ENCODE results near the gene CLN6.

The CLN6 gene

DNA sequence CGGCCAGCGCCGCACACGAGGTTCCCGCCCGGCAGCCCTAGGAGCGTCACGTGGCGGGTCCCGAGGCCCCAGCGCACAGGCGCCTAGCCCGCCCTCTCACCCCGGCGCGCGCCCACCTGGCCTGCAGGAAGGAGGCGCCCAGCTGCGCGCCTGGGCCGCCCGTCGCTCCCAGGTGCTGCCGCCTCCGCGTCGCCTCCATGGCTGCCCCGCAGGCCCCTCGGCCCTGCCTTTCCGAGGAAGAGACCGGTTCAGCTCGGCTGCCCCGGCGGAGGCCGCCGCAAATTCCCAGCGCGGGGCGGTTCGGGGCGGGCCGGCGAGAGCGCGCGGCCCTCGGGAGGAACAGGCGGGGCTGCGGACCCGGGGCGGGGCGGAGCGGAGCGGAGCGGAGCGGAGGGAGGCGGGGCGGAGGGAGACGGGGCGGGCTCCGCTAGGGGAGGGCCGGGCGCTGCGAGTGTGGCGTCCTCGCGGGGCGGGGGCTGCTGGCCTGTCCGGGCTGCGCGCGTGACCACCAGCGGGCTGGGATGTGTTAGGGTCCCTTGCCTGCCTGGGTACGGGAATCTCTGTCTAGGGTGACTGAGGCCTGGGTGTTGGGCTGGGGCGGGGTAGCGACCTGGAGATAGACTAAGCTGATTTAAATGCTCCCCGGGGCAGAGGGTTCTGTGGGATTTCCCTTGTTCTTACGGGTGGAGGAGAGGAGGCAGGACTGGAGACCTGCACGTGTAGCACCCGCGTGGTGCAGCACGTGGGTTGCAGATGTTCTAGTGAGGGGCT is at the start of gene CLN6:
Gene CLN6, minus strand, starts transcription at position 343 of the 771 bp plus-strand sequence. Its CDS starts 144 bp downstream, at position 199.
- peak; percentile 99 for DNase-seq (ENCODE audit: low spot score)

DNA sequence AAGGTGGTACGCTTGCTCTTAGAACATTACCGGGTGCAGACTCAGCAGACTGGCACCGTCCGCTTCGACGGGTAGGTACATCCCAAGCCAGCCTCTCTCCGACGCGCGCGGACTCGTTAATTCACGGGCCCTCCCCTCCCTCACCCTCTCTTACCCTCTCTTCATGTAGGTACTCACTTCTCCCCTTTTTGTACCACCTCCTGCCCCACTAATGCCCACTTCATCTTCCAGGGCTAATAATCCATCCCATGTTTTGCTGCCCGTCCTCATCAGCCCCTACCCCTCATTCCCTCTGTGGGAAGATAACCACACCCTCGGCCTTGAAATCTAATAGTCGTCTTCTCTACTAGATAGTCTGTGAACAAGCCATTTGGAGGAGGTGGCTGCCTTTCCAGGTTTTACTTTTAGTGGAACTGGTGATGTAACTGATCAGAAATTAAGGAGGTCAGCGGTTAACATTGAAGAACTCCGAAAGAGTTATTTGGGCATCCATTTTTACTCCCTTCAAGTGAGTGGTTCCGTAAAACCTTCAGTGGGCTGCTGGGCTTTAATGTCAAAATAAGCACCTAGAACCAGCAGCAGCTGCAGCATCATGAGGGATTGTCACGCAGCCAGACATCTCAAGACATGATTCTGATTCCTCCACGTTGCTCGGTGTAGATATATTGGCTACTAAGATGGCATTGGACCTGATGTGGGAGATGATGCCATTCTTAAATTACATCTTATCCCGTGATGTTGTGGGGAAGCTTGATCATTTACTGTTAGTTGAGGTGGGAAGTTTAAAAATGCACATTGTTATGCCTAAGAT is 49.3 kb upstream of the CLN6 start:
- no peak for DNase-seq (ENCODE audit: low spot score)

DNA sequence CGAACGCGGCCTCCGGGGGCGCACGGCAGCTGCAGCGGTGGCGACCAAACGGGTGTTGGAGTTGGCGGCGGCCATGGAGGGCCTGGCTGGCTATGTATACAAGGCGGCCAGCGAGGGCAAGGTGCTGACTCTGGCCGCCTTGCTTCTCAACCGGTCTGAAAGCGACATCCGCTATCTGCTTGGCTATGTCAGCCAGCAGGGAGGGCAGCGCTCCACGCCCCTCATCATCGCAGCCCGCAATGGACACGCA is 48.7 kb upstream of the CLN6 start:
- DNase-seq (ENCODE audit: low spot score) = no peak

DNA sequence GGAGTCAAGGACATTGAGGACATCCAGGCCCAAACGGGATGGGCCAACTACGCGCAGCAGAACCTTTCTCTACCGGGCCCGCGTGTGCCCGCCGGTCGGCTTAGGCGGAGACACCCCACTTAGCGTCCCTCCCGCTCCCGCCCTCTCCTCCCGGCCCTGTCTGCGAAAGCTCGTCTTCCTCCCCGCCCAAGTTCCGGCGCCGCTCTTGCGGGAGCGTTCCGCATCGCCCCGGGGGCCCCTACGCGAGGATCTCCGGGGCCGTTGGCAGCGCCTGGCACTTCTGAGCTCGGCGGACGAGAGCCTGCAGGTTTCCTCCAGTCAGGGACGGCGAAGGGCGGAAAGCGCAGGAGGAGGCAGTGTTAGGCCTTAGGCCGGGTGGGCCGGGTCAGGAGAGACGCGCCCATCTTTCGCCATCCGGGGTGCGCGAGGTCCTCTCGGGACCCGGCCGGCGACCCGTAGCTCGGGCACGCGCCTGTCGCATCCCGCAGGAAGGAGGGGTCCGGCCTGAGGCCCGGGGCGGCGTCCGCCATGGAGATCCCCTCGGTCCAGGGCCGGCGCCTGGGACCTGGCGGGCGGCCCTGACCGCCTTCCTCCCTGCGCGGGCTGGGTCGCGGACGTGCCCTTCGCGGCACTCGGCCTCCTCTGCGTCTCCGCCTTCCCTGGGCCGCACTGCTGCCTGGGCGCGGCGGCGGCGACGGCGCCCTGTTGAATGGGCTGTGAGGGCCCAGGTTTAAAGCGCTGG is 48.2 kb upstream of the CLN6 start, which contains the start of gene FEM1B:
Gene FEM1B, plus strand, starts transcription at position 143 of the 742 bp plus-strand sequence. CDS start 673 bp downstream, outside the sequence.
- peak; percentile 92 for DNase-seq (ENCODE audit: low spot score)

DNA sequence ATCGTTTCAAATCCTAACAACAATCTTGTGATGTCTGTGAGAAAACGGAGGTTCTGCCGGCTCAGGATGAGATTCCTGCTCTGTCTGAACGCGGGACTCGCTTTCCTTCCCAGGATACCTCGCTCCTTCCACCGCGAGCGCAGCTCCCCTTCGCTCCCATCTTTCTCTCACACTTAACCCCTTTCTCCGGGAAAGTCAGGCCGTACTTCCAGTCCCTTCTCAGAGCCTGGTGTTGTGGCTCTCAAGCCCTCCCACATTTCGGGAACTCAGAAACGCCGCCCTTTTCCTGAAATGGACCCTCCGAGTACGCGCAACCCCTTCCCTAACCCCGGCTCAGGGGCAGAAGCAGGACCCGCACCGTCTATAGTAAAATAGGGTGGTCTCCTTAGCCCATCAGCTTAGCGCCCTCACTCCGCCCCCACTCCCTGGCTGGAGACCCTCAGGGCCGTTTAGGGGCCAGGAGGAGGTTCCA is 47.6 kb upstream of the CLN6 start:
- DNase-seq (ENCODE audit: low spot score) = peak; percentile 36

DNA sequence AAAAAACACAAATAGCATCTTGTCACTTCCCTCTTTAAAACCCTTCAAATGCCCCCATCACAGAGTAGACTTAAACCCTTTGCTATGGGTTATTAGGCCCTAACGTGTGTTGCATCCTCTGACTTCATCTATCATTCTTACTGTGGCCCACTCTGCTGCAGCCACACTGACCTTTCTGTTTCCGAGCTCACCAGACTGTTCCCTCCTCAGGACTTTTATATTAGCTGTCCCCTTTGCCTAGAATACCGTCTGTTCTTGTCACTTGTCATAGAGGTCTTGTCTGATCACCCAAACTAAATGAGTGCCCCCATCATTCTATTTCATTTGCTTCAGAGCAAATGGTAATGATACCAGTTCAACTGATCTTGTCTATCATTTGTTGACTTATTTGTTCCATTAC is 47.1 kb upstream of the CLN6 start:
- no peak for DNase-seq (ENCODE audit: low spot score)

DNA sequence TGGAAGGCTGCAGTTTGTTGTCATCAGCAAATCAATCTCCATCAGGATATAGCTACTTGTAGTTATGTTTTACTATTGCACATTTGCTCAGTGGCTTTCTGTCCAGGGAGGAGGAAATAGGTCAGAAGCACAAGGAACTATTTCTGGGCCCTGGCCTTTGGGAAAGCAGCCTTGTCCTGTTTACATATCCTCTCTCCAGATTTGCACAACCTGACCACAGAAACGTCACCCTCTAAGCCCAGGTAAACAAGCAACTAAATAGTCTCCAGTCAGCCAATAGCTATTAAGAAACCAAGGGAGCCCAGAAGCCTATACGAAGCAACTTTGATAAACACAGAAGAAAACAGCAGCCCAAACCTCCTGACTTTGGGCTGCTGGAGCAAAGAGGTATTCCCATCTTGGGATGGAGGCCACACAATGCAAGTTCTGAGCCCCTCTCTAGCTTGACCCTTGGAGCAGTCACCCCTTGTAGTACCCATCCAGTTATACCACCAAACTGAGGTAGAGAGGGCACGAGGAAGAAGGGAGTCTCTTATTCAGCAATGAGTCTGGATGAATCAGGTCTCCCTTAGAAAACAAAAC is 45.7 kb upstream of the CLN6 start:
- DNase-seq (ENCODE audit: low spot score) = no peak

DNA sequence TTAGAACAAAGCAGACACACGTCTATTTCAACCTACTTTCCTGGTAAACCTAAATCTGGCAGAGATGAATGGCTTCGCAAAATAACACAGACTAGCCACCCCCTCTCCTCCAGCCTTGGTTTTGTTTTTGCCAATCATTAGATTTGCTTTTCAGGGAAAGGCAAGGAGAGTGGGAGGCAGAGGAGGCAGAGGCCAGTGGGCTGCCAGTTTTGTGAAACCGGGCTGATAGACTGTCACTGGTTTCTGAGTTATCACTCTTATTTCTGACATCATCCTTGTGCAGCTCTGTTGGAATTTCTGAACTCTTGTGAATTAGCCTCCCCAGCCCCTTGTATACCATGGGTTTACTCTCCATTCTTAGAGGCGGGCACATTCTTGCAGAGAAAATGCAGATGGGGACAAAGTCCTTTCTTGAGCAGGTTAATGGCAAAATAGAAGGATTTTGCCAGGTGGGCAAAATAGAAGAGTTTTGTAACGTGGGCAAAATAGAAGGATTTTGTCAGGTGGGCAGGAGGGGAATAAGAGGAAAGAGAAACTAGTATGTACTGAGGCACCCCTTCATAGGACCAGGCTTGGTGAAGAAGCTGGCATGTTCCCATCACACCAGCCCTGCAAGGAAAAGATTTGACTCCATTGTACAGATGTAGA is 44.8 kb upstream of the CLN6 start:
- no peak for DNase-seq (ENCODE audit: low spot score)

DNA sequence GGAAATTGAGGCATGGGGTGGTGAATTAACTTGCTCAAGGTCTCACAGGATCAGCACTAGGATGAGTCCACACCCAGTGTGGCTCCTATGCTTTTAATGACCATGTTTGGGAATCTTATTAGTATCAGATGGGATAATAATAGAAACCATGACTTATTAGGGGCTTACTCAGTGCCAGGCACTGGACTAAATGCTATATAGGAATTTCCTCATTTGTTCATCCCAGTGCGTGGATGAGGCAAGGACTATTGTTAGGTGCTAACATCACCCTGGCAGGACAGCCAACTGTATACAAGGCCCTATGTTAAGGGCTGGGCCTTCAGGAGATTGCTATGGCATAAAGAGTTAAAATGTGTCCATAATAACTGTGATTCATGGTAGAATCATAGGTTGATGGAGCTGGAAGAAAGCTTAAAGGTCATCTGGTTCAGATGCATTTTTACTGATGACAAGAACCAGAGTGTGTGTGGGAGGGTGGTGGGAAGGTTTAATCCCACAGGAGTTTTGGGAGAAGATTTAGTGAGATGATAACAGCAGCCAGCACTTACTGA is 43.3 kb upstream of the CLN6 start:
- peak; percentile 31 for DNase-seq (ENCODE audit: low spot score)

DNA sequence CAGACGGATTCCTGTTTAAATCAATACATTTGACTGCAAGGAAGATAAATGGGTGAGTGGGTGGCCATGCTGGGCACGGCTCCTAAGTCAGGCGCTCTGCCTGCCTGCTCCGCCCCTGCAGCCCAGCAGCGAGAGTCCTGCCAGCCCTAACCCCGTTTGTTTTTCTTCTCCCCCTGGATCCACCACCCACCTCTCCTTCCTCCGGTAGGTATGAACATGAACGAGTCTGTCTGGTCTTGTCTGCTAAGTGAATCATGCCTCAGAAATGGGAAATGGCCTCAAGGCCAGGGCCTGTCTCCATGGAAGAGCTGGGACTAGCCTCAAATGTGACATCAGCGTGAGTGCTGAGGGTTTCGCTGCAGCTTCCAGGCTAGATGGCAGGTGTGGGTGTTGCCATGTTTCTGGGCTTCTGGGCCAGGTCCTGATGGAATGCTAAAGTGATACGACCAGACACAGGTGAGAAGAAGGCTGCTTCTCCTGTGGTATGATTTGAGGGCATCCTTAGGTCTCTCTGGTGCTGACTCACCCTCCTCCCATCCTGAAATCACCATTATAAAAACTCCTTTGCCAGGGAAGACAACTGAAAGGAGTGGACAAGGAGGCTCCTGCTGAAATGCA is 42.4 kb upstream of the CLN6 start:
- peak; percentile 70 for DNase-seq (ENCODE audit: low spot score)

DNA sequence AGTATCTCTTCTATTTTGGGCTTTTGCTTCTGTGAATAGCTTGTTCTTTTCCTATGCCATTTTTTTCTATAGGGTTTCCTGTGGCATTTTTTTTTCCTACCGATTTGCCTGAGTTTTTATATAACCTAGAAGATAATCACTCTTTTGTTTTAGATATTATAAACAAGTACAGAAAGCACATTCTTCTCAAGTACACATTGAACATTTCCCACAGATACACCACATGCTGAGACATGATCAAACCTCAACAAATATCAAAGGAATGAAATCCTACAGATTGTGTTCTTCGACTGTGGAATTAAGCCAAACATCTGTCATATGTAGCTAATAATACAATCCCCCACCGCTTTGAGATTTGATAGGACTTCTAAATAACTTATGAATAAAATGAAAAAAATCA is 38.9 kb upstream of the CLN6 start:
- DNase-seq (ENCODE audit: low spot score) = no peak

DNA sequence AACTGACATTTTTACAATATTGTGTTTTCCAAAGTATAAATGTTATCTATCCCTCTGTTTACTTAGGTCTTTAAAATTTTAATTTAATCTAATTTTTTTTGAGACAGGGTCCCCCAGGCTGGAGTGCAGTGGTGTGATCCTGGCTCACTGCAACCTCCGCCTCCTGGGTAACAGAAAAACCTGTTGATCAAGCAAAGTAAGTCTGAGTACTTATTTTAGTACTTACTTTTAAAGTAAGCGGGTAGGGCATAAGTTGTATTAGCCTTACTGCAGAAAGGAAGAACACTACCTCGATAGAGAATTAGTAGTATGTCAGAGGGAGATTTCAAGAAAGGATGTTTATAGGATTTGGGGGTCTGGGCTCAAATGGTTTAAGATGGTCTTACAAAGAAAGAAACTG is 36.1 kb upstream of the CLN6 start:
- no peak for DNase-seq (ENCODE audit: low spot score)

DNA sequence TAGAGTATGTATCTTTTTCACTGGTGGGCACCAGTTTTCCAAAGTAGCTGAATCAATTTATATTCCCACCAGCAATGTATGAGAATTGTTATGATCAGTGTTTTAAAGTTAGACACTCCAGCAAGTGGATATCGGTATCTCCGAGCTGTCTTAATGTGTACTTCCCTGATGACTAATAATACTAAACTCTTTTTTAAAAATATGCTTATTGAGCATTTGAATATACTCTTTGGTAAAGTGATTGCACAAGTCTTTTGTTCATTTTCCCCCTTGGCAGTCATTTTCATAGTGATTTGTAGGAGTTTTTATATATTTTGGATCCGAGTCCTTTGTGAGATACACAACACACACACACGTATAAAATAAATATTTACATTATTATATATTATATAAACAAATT is 35.6 kb upstream of the CLN6 start:
- DNase-seq (ENCODE audit: low spot score) = no peak

DNA sequence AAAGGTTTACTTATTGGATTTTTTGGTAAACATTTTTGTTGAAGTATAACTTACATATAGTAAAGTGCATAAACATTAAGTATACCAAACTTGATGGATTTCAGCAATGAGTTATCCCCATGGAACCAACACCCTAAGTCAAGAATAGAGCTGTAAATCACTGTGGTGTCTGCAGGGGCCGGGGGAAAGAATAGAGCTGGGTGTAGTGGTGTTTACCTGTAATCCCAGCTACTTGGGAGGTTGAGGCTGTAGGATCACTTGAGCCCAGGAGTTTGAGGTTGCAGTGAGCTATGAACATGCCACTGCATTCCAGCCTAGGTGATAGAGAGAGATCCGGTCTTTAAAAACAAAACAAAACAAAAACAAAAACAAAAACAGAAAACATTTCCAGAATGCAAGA is 34.8 kb upstream of the CLN6 start:
- no peak for DNase-seq (ENCODE audit: low spot score)

DNA sequence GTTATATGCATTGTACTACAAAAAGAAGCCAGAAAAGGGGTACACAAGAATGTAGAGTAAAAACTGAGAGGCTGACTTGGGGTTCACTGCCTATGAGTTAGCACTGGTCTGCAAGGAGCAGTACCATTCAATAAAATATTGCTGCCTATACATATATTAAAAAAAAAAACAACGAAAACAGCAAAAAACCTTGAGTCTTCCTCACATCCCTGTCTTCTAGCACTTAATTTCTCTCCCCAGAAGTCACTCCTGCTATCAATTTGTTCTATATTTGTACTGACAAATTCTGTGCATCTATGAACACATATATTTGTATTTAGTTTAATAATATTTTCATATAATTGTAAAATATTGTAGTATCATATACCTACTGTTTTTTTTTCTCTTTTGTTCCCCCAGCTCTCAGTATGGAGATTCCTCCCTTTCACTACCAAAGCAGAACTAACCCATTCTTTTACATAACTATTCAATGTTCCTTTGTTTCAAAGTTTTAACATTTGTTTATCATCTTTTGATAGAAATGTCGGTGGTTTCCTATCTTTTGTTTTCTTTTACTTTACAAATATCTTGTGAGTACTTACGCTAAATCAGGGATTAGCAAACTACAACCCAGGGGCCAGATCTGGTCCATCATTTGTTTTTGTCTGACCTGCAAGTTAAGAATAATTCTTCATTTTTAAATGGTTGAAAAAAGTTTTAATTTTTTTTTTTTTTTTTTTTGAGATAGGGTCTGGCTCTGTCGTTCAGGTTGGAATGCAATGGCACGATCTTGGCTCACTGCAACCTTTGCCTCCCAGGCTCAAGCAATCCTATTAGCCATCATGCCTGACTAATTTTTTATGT is 33.2 kb upstream of the CLN6 start:
- no peak for DNase-seq (ENCODE audit: low spot score)

DNA sequence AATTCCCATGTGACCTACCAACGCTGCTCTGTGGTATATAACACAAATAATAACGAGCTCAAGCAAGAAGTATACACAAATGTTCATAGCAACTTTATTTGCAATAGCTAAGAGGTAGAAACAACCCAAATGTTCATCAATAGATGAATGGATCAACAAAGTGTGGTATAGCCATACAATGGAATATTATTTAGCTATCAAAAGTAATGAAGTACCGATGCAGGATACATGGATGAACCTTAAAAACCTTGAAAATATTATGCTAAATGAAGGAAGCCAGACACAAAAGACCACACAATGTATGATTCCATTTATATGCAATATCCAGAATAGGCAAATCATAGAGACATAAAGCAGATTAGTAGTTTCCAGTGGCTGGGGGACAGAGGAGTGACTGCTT is 32.5 kb upstream of the CLN6 start:
- no peak for DNase-seq (ENCODE audit: low spot score)

DNA sequence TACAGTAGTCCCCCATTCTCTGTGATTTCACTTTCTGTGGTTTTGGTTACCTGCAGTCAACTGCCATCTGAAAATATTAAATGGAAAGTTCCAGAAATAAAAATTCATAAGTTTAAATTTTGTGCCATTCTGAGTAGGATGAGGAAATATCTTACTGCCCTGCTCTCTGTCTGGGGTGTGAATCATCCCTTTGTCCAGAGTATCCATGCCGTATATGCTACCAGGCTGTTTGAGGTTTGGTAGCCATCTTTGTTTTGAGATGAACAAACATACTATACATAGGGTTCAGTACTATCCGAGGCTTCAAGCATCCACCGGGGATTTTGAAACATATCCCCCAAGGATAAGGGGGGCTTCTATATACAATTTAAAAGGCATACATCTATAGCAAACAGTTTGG is 31.7 kb upstream of the CLN6 start:
- no peak for DNase-seq (ENCODE audit: low spot score)

DNA sequence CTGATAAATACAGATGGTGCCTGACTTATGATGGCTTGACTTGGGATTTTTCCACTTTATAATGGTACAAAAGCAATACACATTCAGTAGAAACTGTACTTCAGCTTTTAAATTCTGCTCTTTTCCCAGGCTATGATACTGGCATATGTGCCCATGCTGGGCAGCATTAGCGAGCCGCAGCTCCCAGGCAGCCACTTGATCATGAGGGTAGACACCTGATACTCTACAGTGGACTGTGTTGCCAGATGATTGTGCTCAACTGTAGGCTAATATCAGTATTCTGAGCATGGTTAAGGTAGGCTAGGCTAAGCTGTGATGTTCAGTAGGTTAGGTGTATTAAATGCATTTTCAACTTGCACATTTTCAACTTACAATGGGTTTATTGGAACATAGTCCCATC is 30.4 kb upstream of the CLN6 start:
- no peak for DNase-seq (ENCODE audit: low spot score)

DNA sequence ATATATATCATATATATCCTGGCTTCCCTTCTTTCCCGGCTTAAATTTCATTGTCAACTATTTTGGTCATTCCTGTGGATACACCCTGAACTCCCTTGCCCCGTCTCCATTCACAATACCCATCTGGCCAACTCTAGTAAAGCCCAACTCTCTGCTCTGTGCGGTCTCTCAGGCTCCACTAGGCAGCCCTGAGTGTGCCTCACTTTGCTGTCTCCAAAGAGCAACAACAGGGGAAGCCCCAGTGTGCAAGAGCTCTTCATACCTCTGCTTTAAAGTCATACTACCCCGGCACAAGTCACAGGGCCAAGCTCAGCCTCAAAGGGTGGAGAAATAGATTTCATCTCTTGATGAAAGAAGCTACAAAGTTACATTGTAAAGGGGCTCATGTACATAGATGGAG is 29.2 kb upstream of the CLN6 start:
- DNase-seq (ENCODE audit: low spot score) = peak; percentile 14
